HL-60 (cell line): ENCODE measurements around the gene UBE2G1.

Source experiments
- CTCF ChIP-seq: IDR thresholded peaks from one replicate; pipeline ENCODE4 v1.5.1; 2011; ENCODE audit warnings: low read length, control low read depth, inconsistent platforms; ENCODE audit not compliant: insufficient read depth
- POLR2AphosphoS5 ChIP-seq: IDR thresholded peaks from 2 replicates; pipeline ENCODE4 v1.6.1; 2012; ENCODE audit warnings: low read depth

GRCh38 chr17:4331614-4332013 lies 34.9 kb downstream of the UBE2G1 start:
- no peak for TF ChIP-seq CTCF
- no peak for TF ChIP-seq POLR2AphosphoS5
